Nucleus accumbens (tissue), 56 donors: ENCODE data around the gene CANT1.

ENCODE experiments used
- DNase-seq, 56 donors: peaks; one replicate each; lab custom pipeline; 2025; lab: John Stamatoyannopoulos, UW

Gene CANT1

DNA sequence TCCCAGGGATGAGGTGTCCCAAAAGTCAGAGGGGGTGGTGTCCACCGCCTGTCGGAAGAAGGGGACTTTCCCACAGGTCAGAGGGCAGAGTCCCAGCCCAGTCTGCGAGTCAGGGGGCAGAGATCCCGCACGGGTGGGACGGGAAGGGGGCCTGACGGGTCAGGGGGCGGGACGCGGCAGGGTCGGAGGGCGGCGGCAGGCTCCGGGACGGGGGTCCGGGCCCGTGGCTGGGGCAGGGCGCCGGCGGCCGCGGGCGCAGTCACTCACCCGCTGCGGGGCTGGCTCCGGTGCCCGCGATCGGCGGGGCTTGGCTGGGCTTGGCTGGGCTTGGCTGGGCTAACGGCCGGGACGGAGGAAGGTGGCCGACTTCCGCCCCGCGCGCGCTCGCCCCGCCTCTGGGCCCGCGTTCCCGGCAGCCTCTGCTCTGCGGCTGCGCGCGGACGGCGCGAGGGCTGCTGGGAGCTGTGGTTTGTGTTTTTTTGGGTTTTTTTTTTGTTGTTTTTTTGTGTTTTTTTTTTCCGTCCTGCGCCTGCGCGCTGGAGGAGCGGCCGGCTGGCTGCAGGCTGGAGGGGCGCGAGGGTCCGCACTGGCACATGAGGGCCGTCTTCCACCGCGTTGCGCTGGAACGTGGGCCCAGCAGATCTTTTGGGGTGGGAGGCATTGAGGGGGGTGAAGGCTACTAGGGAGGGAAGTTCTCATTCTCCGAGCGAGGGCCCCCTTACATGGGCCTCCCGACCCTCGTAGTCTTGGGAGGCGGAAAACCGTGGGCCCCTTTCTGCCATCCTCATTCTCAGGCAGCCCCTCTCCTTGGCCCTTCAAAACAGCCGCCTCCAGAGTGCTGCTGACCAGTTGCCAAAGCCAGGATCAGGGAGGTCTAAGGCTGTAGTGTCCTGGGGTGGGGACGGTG is at the start of gene CANT1:
TSS of gene CANT1 (minus strand) at position 368 of the 907 bp plus-strand sequence. CDS start 12,142 bp downstream, outside the sequence.
- peak in 49 of 56 donors; percentile 32 to 91 (median 73) for DNase-seq

DNA sequence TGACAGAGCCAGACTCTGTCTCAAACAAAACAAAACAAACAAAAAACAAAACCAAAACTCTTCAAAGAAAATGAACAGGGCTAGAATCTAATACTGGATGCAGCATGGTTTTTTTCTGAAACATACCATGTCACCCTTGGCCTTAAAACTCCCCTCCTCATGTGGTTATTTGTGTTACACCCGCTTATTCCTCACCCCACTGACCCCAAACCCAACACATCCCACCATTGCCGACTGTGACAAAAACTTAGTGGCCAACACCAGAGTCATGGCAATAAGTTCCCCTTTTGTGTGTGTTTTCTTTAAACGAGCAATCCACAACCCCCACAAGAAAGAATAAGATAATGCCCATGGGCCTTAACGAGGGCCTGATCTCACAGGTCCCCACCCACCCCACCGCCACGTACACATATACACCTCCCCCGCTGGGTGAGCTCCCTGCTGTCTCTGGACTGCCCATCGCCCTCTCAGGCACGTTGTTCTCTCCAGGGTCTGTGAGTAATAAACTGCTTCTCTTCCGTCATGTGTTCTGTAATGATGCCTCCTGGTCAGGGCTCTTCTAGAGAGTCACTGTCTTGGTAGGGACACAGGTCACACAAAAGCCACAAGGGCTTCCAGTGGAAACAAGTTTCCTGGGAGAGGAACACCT is 48.3 kb upstream of the CANT1 start:
- no peak for DNase-seq

DNA sequence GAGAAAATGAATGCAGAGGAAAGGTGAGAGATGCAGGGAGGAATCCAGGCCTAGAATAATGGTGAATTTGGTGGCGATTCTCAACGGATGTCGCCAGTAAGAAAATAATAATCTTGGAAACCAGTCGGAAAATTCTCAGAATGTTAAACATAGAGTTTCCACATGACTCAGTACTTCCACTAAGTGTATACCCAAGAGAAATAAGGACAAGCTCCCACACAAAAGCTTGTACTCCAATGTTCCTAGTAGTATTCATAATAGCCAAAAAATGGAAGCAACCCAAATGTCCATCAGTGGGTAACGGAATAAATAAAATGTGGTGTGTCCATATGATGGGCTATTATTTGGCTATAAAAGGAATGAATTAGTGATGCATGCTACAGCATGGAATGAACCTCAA is 45.6 kb upstream of the CANT1 start:
- no peak for DNase-seq

DNA sequence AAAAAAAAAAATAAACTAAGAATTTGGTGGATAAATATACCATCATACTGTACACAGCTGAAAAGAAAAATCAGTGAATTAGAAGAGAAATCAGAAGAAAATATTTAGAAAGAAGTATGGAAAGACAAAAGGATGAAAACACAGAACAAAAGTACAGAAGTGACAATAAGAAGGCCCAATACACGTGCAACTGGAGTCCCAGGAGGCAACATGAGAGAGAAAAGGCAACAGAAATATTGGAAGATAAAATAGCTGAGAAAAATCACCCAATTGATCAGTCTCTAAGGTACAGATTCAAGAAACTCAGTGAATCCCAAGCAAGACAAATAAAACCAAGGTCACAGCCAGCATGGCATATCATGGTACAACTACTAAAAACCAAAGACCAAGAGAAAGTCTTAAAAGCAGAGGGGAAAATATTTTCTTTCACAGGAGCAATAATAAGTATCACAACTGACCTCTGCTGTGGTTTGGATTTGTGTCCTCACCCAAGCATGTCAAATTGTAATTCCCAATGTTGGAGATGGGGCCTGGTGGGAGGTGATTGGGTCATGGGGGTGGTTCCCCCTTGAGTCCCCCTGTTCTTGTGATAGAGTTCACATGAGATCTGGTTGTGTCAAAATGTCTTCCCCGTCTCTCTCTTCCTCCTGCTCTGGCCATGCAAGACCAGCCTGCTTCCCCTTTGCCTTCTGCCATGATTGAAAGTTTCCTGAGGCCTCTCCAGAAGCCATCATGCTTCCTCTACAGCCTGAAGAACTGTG is 44.8 kb upstream of the CANT1 start:
- DNase-seq, result no peak

DNA sequence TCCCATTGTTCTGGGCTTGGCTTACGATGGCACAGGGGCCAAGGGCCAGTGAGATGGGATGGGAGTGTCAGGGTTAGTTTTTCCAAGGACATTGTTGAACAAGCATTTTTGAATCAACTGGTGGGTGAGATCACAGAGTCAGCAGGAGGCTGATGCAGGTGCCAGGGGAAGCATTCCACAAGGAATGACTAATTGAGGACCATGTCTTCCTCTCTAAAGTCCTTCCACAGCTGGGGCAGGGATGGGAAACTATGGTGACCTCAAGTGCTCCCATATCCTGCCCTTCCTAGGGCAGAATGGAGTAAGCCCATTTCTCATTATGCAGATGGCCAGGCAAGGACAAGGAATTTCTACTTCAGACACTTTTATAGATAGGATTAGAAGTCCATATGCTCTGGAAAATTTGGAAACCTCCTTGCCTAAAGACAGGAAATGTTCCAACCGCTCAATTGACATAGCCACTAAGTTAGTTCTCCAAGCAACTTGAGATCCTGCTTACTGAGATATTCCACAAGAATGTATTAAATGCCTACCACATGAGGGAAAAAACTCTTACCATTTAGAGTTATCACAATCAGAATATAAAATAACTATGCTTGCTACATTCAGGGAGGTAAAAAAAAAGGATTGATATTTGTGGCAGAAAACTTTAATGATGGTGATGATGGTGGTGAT is 43.8 kb upstream of the CANT1 start:
- no peak for DNase-seq

DNA sequence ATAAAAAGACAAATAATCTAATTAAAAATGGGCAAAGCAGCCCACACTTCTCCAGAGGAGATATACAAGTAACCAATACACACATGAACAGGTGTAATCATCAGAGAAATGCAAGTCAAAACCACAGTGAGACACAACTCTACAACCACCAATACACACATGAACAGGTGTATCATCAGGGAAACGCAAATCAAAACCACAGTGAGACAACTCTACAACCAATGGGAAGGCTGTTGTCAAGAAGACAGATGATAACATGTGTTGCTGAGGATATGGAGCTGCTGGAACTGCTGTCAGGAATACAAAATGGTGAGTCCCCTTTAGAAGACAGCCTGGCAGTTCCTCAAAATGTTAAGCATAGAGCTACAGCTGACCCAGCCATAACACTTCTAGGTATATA is 42.6 kb upstream of the CANT1 start:
- no peak for DNase-seq

DNA sequence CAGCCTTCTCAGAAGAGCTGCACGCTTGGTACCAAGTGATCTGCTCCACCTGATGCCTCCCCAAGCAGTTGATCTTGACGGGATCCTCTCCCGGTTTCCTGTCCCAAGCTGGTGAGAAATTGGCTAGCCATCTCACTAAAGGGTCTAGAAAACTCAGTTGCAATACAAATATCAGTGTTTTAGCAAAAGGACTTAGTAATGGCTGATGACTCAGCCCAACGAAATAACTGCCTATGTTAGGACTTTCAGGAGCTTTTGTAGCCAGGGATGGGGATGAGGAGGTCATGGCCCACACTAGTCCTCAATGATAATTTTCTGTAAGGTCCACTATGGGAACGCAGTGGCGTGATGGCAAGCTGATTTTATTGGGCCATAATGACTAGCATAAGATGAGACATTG is 41.7 kb upstream of the CANT1 start:
- no peak for DNase-seq

DNA sequence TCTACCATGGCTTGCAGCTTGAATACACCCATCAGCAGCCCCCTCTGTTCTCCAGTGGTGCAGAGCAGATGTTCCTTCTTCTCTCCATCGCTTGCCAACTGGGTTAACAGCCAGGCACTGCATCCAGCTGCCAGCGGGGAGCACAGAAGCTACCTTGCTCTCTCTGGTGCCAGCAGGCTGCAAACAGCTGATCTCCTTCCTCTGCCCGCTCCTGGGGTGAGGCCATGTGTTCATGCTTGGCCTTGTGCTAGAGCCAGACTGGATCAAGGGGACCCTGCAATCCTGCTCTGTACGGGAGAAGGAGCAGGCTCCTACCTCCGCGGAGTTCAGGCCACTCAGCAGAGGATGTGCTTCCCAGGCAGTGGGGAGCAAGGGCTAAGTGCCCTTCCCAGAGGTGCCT is 41.0 kb upstream of the CANT1 start:
- no peak for DNase-seq

DNA sequence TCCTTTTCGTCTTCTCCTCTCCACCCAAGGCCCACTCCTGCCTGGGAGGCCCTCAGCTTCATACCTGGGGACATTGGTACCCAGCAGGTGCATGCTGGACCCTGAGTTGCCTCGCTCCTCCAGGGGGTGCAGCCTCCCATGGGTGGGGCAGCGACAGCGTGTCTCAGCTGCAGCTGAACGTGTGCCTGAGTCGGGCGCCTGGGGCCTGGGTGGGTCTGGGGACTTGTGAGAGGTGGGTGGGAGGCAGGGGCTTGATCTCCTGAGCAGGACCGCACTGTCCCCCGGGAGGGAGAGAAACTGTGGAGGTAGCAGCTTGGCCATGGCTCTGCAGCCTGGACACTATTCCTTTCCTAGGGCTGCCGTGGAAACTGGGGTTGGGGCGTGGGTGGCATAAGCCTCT is 40.3 kb upstream of the CANT1 start:
- no peak for DNase-seq

DNA sequence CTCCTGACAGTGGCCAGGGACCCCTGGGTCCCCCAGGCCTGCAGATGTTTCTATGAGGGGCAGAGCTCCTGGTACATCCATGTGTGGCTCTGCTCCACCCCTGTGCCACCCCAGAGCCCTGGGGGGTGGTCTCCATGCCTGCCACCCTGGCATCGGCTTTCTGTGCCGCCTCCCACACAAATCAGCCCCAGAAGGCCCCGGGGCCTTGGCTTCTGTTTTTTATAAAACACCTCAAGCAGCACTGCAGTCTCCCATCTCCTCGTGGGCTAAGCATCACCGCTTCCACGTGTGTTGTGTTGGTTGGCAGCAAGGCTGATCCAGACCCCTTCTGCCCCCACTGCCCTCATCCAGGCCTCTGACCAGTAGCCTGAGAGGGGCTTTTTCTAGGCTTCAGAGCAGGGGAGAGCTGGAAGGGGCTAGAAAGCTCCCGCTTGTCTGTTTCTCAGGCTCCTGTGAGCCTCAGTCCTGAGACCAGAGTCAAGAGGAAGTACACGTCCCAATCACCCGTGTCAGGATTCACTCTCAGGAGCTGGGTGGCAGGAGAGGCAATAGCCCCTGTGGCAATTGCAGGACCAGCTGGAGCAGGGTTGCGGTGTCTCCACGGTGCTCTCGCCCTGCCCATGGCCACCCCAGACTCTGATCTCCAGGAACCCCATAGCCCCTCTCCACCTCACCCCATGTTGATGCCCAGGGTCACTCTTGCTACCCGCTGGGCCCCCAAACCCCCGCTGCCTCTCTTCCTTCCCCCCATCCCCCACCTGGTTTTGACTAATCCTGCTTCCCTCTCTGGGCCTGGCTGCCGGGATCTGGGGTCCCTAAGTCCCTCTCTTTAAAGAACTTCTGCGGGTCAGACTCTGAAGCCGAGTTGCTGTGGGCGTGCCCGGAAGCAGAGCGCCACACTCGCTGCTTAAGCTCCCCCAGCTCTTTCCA is 39.5 kb upstream of the CANT1 start:
- DNase-seq, result no peak

DNA sequence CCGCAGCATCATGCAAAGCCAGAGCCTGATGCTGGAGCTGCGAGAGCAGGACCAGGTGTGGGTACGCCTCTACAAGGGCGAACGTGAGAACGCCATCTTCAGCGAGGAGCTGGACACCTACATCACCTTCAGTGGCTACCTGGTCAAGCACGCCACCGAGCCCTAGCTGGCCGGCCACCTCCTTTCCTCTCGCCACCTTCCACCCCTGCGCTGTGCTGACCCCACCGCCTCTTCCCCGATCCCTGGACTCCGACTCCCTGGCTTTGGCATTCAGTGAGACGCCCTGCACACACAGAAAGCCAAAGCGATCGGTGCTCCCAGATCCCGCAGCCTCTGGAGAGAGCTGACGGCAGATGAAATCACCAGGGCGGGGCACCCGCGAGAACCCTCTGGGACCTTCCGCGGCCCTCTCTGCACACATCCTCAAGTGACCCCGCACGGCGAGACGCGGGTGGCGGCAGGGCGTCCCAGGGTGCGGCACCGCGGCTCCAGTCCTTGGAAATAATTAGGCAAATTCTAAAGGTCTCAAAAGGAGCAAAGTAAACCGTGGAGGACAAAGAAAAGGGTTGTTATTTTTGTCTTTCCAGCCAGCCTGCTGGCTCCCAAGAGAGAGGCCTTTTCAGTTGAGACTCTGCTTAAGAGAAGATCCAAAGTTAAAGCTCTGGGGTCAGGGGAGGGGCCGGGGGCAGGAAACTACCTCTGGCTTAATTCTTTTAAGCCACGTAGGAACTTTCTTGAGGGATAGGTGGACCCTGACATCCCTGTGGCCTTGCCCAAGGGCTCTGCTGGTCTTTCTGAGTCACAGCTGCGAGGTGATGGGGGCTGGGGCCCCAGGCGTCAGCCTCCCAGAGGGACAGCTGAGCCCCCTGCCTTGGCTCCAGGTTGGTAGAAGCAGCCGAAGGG is 38.6 kb upstream of the CANT1 start:
- no peak for DNase-seq

DNA sequence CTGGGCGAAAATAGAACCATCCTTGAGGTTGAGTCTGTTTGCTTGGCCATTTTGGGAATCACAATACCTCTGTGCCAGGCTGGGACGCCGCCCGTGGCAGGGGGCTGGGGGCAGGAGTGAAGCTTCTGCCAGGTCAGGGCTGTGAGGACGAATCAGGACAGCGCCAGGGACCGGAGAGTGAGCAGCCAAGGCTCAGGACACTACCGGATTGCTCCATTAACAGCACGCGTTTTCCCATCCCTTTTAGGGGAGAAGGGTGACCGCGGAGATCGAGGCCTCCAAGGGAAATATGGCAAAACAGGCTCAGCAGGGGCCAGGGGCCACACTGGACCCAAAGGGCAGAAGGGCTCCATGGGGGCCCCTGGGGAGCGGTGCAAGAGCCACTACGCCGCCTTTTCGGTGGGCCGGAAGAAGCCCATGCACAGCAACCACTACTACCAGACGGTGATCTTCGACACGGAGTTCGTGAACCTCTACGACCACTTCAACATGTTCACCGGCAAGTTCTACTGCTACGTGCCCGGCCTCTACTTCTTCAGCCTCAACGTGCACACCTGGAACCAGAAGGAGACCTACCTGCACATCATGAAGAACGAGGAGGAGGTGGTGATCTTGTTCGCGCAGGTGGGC is 37.8 kb upstream of the CANT1 start:
- DNase-seq, result no peak

DNA sequence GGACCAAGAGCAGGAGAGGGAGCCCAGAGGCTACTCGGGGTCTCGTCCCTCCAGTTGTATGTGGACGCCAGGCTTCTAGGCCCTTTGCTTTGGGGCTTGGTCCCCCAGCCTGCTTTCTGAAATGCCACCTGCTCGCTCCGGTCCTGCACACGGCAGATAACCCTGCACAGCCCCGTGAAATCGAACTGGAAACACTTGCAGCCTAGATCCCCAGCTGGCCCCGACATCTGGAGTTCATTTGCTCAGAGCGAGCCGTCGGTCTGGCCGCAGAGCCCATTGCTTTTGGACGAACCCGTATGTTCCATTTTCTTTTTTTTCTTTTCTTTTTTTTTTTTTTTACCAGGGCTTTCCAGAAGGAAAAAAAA is 37.3 kb upstream of the CANT1 start:
- no peak for DNase-seq

DNA sequence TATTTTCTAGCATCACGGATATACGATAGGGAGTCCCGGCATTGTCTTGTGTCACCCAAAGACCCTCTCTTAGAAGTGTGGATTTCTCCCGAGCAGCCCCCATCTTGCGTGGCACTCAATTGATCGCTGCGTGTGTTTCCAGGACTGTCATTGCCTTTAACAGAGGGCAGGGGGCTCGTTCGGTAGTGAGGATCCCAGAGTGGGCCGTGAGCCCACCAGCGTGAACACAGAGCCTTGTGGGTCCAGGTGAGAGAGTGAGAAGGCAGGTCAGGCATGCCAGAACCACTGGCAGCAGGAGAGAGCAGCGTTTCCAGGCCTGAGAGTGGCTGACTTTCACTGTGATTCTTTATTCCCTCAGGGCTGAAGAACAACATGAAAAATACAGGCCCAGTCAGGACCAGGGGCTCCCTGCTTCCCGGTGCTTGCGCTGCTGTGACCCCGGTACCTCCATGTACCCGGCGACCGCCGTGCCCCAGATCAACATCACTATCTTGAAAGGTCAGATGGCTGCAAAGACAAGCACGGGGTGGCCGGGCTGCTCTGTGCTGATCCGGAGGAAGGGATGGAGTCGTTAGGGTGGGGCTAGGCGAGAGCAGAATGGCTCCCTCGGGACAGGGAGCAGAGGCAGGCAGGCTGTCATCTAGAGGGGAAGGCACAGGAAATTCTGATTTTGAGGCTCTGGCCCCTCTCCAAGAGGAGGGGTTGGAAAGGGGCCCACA is 36.8 kb upstream of the CANT1 start:
- DNase-seq, result no peak

DNA sequence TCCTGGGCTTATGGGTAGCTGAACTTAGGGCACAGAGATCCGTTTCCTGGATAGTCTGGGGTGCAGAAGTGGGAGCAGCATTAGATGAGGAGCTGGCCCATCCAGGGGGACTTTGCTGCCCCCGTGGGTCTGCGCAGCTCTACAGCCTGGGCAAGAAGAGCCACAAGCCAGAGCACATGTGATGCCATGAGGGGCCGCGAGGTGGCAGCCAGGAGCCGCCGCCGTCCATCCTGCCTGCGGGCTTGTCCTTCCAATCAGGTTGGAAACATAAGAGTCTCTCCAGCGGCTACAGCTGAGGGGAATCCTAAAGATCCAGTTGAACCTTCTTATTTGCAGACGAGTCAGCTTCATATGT is 36.3 kb upstream of the CANT1 start:
- DNase-seq, result peak in 49 of 56 donors; percentile 9 to 78 (median 34)

DNA sequence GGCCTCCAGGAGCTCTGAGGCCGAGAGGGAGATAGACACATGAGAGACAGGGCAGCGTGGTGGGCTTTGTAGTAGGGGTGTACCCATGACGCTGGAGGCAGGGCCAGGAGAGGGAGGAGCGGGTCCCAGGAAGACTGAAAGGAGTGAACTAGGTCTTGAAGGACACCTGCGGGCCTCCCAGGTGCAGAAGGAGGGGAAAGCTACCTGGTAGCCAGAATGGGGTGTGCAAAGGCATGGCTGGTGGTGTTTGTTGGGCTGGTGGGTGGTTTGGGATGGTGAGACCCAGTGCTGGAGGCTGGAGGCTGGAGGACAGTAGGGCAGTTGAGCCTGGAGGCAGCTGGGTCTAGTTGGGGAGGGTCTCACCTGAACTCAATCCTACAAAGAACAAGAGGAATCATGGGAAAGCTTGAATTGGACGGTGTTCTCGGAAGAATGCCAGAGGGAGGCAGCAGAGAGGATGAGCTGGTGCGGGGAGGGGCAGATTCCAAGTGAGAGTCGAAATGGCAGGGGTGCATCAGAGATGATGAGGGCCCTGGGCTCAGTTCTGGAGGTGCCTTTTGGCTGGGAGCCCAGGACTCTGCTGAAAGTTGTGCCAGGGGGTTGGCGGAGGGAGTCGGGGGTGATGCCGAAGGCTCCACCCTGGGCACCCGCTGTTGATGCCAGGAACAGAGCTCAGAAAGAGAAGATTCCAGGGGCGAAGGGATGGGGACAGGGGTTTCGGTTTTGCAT is 35.6 kb upstream of the CANT1 start:
- DNase-seq, result no peak

DNA sequence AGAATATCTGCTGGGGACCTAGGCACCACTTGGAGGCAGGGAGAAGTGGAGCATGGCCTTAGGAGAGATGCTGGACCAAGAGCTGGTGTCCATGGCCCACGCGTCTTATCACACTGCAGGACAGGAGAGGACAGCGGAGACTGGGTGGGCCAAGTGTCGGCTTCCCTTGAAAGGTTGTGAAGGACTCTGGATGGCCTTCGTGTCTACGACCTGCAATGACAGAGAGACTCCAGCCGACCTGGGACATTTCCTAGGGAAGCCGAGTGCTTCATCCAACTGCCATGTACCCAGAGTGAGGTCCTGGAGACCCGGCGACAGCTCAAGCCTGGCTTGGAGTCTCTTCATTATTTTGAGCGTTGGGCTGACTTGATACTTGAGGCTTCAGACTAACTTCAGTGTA is 34.9 kb upstream of the CANT1 start:
- DNase-seq, result no peak
